H9 (cell line): ENCODE results near the gene COA8. TPM values are rescaled to one million over a fixed set of nuclear protein-coding genes. Genes with fewer than 3 reads are reported as not detected.
A peak's percentile ranks its signal among the peaks of the same experiment; 100 is the strongest.

Source experiments
- DNase-seq: peaks from one replicate; pipeline ENCODE4 v3.0.0-alpha.2; 2017
- H2AFZ ChIP-seq: one replicate; pipeline ENCODE4 v1.6.1; 2013; ENCODE audit warnings: mild to moderate bottlenecking, low read length, control low read depth, moderate library complexity
- H2AK5ac ChIP-seq: 2 replicates; pipeline ENCODE4 v1.6.1; 2013; ENCODE audit warnings: low read length, control low read depth, mixed read lengths; ENCODE audit not compliant: insufficient read length
- H2BK120ac ChIP-seq: one replicate; pipeline ENCODE4 v1.6.1; 2013; ENCODE audit warnings: low read depth, mild to moderate bottlenecking, low read length, control low read depth, inconsistent platforms; ENCODE audit not compliant: poor library complexity, severe bottlenecking
- H2BK12ac ChIP-seq: 2 replicates; pipeline ENCODE4 v1.6.1; 2013; ENCODE audit warnings: low read length, control low read depth, mixed read lengths, low read depth; ENCODE audit not compliant: insufficient read length
- H2BK15ac ChIP-seq: 2 replicates; pipeline ENCODE4 v1.6.1; 2013; ENCODE audit warnings: low read depth, low read length, control low read depth
- H2BK20ac ChIP-seq: one replicate; pipeline ENCODE4 v1.6.1; 2013; ENCODE audit warnings: low read depth, mild to moderate bottlenecking, low read length, control low read depth, inconsistent platforms; ENCODE audit not compliant: poor library complexity, severe bottlenecking
- H2BK5ac ChIP-seq: 2 replicates; pipeline ENCODE4 v1.6.1; 2013; ENCODE audit warnings: low read length, control low read depth, mixed read lengths; ENCODE audit not compliant: insufficient read length
- H3K14ac ChIP-seq: 2 replicates; pipeline ENCODE4 v1.6.1; 2013; ENCODE audit warnings: low read length, control low read depth; ENCODE audit not compliant: insufficient read depth
- H3K18ac ChIP-seq: 2 replicates; pipeline ENCODE4 v1.6.1; 2013; ENCODE audit warnings: low read depth, mild to moderate bottlenecking, mixed read lengths, low read length, control low read depth; ENCODE audit not compliant: insufficient read length
- H3K23ac ChIP-seq: 2 replicates; pipeline ENCODE4 v1.6.1; 2013; ENCODE audit warnings: low read length, control low read depth, mixed read lengths, low read depth; ENCODE audit not compliant: insufficient read length
- H3K23me2 ChIP-seq: 2 replicates; pipeline ENCODE4 v1.6.1; 2013; ENCODE audit warnings: low read depth, mild to moderate bottlenecking, mixed read lengths, low read length, control low read depth; ENCODE audit not compliant: insufficient read length, poor library complexity, severe bottlenecking
- H3K27ac ChIP-seq: 2 replicates; pipeline ENCODE4 v1.5.1; 2013; ENCODE audit warnings: low read length, control low read depth, mixed read lengths, low read depth; ENCODE audit not compliant: insufficient read length
- H3K27me3 ChIP-seq: 2 replicates; pipeline ENCODE4 v1.6.1; 2013; ENCODE audit warnings: low read length, control low read depth, inconsistent platforms; ENCODE audit not compliant: insufficient read depth
- H3K4ac ChIP-seq: 2 replicates; pipeline ENCODE4 v1.6.1; 2013; ENCODE audit warnings: low read depth, mild to moderate bottlenecking, control low read depth, inconsistent platforms, low read length, moderate library complexity
- H3K4me1 ChIP-seq: 2 replicates; pipeline ENCODE4 v1.6.1; 2013; ENCODE audit warnings: low read length, control low read depth, inconsistent platforms; ENCODE audit not compliant: insufficient read depth
- H3K4me2 ChIP-seq: 2 replicates; pipeline ENCODE4 v1.6.1; 2013; ENCODE audit warnings: low read length, control low read depth, mixed read lengths; ENCODE audit not compliant: insufficient read length, insufficient read depth
- H3K56ac ChIP-seq: 2 replicates; pipeline ENCODE4 v1.6.1; 2013; ENCODE audit warnings: low read depth, mild to moderate bottlenecking, mixed read lengths, low read length, control low read depth; ENCODE audit not compliant: insufficient read length
- H3K79me1 ChIP-seq: 2 replicates; pipeline ENCODE4 v1.6.1; 2013; ENCODE audit warnings: low read depth, mild to moderate bottlenecking, moderate library complexity, low read length, control low read depth, inconsistent platforms; ENCODE audit not compliant: insufficient read depth, poor library complexity, severe bottlenecking
- H3K79me2 ChIP-seq: 2 replicates; pipeline ENCODE4 v1.6.1; 2013; ENCODE audit warnings: low read length, control low read depth, inconsistent platforms; ENCODE audit not compliant: insufficient read depth
- H3K9ac ChIP-seq: 2 replicates; pipeline ENCODE4 v1.6.1; 2013; ENCODE audit warnings: low read length, control low read depth, mixed read lengths; ENCODE audit not compliant: insufficient read length; ENCODE audit errors: extremely low read depth
- H3K9me3 ChIP-seq: one replicate; pipeline ENCODE4 v1.6.1; 2013; ENCODE audit warnings: low read depth, low read length, inconsistent platforms; ENCODE audit not compliant: control insufficient read depth
- H3T11ph ChIP-seq: one replicate; pipeline ENCODE4 v1.6.1; 2013; ENCODE audit warnings: mild to moderate bottlenecking, low read length, control low read depth, inconsistent platforms
- H4K20me1 ChIP-seq: one replicate; pipeline ENCODE4 v1.6.1; 2013; ENCODE audit not compliant: control insufficient read depth, insufficient read length, insufficient read depth
- H4K5ac ChIP-seq: 2 replicates; pipeline ENCODE4 v1.6.1; 2013; ENCODE audit warnings: low read depth, mild to moderate bottlenecking, mixed read lengths, low read length, control low read depth; ENCODE audit not compliant: insufficient read length
- H4K8ac ChIP-seq: replicated peaks from 2 replicates; pipeline ENCODE4 v1.6.1; 2013; ENCODE audit warnings: low read length, control low read depth, mixed read lengths, low read depth; ENCODE audit not compliant: insufficient read length
- H4K91ac ChIP-seq: 2 replicates; pipeline ENCODE4 v1.6.1; 2013; ENCODE audit warnings: low read depth, mild to moderate bottlenecking, moderate library complexity, mixed read lengths, low read length, control low read depth; ENCODE audit not compliant: insufficient read length
- H3K27ac Mint-ChIP-seq, 3 experiments: 2 replicates in 2 of 3; 3 replicates in 1 of 3; pipeline ENCODE4 v1.8.0; 2020 to 2021; ENCODE audit warnings: mixed read lengths in 3 of 3, mild to moderate bottlenecking in 1 of 3, moderate library complexity in 1 of 3
- H3K27me3 Mint-ChIP-seq: 2 replicates; pipeline ENCODE4 v1.8.0; 2021; ENCODE audit warnings: low read depth, mild to moderate bottlenecking, moderate library complexity, mixed read lengths
- H3K36me3 Mint-ChIP-seq, 3 experiments: 2 replicates in 2 of 3; 3 replicates in 1 of 3; pipeline ENCODE4 v1.8.0; 2020 to 2021; ENCODE audit warnings: low read depth in 3 of 3, mixed read lengths in 3 of 3; ENCODE audit not compliant: insufficient read depth in 1 of 3
- H3K4me1 Mint-ChIP-seq, 2 experiments: 2 replicates each; pipeline ENCODE4 v1.8.0; 2020; ENCODE audit warnings: mixed read lengths in 2 of 2
- H3K4me3 Mint-ChIP-seq, 2 experiments: 2 replicates in 1 of 2; 3 replicates in 1 of 2; pipeline ENCODE4 v1.8.0; 2020 to 2021; ENCODE audit warnings: mild to moderate bottlenecking in 2 of 2, mixed read lengths in 2 of 2, moderate library complexity in 1 of 2
- H3K9me3 Mint-ChIP-seq, 2 experiments: 2 replicates in 1 of 2; 3 replicates in 1 of 2; pipeline ENCODE4 v1.8.0; 2020; ENCODE audit warnings: mild to moderate bottlenecking in 2 of 2, mixed read lengths in 2 of 2, moderate library complexity in 1 of 2
- WGBS: extraction: QIAGEN DNeasy Blood & Tissue Kit; methylation state at CpG from one replicate; pipeline ENCODE4 v1.1.7; 2013; ENCODE audit warnings: missing lambda C conversion rate, low lambda C conversion rate, mixed read lengths; ENCODE audit not compliant: insufficient read length; ENCODE audit errors: extremely low coverage; 5-methylcytosine and 5-hydroxymethylcytosine counted together
- total RNA-seq: library from RNA; stranded (reverse); gene quantifications from 2 replicates; pipeline ENCODE4 v1.2.1, GENCODE V29; 2021
- TF ChIP-seq, protein P1 (sequence below): fragments of 200-600 bp; sonication (generic); conservative IDR thresholded peaks from 3 replicates; pipeline ENCODE4 v1.8.0; 2021; ENCODE audit warnings: antibody characterized with exemption, mild to moderate bottlenecking

Gene COA8
- total RNA-seq, 1 experiment from 2014 or later: 45.5 TPM

DNA sequence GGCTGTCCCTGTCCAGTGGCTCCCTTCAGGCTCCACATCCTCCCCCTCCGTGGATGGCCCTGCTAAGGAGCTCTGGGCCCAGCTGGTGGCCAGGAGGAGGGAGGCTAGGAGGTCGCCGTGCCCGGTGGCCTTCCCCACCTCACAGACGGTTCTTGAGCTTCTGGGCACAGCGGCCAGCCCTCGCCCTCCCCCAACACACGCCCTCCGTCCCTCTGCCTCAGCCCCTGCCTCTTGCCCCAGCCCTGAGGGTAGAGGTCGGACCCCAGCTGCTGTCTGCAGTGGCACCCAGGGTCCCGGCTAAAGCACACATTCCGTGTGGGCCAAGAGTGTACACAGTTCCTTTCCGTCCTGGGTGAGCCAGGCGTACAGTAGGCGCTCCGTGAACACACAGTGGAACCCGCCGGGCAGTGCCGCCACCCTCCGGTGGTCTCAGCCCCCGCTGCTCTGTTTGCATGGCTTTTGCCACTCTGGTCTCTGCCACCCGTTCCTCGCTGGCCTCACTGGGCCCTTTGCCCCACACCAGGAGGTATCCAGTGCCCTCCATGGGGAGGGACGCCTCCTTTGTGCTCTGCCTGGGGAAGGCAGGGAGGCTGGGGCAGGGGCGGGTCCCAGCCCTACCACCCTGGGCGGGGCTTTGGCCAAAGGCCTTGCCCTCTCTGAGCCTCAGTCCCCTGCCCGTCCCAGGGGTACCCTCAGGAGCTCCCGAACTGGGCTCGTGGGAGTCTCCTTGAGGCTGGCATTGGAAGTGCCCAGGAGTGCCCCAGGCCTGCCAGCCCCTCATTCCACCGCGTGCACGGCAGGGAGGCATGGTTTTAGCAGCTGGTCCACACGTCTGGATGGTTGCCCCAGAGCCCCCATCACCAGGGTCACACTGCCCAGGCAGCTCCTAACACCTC is 20.8 kb upstream of the COA8 start:
- Histone ChIP-seq H2BK12ac (peak overlapping the region; percentile 5), H2AK5ac (no peak overlapping the region), H3K79me1 (no peaks in the 10 kb centered on the region), H3K9me3 (no peaks in the 10 kb centered on the region), H2BK20ac (no peak overlapping the region), H3K4me1 (no peaks in the 10 kb centered on the region; the same call in 1 of the 2 replicates), H2BK15ac (no peak overlapping the region), H2BK120ac (peak overlapping the region; percentile 3), H2AFZ (no peak overlapping the region), H3K18ac (peak overlapping the region; percentile 40), H3K27ac (no peak overlapping the region), H3K79me2 (no peaks in the 10 kb centered on the region), H3T11ph (peak overlapping the region; percentile 0), H4K20me1 (no peaks in the 10 kb centered on the region), H2BK5ac (no peak overlapping the region), H3K14ac (peak overlapping the region; percentile 86), H3K23me2 (peaks cover 4% of the 10 kb centered on the region), H3K4me2 (peak overlapping the region; percentile 16), H3K27me3 (no peaks in the 10 kb centered on the region), H3K9ac (no peak overlapping the region), H3K4ac (no peak overlapping the region; the same call in 1 of the 2 replicates), H4K8ac (no peak overlapping the region), H3K56ac (no peak overlapping the region), H4K5ac (no peak overlapping the region), H3K23ac (no peak overlapping the region), H4K91ac (peak overlapping the region; percentile 63)
- H3K36me3 Mint-ChIP-seq: no peaks in the 10 kb centered on the region
- H3K27me3 Mint-ChIP-seq: peaks cover 11% of the 10 kb centered on the region
- H3K9me3 Mint-ChIP-seq: no peaks in the 10 kb centered on the region
- WGBS: no CpG with 5 or more reads among the region's 33 CpGs
- DNase-seq: no peak
- peak overlapping the region; percentile 68 to 93 (median 88); a peak in 4 of 7 replicates for H3K27ac Mint-ChIP-seq
- H3K4me1 Mint-ChIP-seq: peaks cover 12 to 26% of the 10 kb centered on the region in 2 experiments
- peak overlapping the region in 1 of 2 experiments; percentile 32; a peak in 2 of 5 replicates for H3K4me3 Mint-ChIP-seq
- TF ChIP-seq, protein P1, sequence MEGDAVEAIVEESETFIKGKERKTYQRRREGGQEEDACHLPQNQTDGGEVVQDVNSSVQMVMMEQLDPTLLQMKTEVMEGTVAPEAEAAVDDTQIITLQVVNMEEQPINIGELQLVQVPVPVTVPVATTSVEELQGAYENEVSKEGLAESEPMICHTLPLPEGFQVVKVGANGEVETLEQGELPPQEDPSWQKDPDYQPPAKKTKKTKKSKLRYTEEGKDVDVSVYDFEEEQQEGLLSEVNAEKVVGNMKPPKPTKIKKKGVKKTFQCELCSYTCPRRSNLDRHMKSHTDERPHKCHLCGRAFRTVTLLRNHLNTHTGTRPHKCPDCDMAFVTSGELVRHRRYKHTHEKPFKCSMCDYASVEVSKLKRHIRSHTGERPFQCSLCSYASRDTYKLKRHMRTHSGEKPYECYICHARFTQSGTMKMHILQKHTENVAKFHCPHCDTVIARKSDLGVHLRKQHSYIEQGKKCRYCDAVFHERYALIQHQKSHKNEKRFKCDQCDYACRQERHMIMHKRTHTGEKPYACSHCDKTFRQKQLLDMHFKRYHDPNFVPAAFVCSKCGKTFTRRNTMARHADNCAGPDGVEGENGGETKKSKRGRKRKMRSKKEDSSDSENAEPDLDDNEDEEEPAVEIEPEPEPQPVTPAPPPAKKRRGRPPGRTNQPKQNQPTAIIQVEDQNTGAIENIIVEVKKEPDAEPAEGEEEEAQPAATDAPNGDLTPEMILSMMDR: peak; percentile 33; the same call in 2 of the 3 replicates
